Stimulated activated CD4-positive, alpha-beta T cell treated with anti-CD3 and anti-CD28 coated beads, Interleukin-4, amount 100 ng/mL, for 24 hours (primary cell): ENCODE measurements around the gene SLC8A1.

Source experiments
- DNase-seq: peaks from one replicate; pipeline ENCODE4 v3.0.0-alpha.2; 2020

The SLC8A1 gene

GRCh38 chr2:40128796-40129195 lies 323.1 kb downstream of the SLC8A1 start:
- no peak for DNase-seq

DNA sequence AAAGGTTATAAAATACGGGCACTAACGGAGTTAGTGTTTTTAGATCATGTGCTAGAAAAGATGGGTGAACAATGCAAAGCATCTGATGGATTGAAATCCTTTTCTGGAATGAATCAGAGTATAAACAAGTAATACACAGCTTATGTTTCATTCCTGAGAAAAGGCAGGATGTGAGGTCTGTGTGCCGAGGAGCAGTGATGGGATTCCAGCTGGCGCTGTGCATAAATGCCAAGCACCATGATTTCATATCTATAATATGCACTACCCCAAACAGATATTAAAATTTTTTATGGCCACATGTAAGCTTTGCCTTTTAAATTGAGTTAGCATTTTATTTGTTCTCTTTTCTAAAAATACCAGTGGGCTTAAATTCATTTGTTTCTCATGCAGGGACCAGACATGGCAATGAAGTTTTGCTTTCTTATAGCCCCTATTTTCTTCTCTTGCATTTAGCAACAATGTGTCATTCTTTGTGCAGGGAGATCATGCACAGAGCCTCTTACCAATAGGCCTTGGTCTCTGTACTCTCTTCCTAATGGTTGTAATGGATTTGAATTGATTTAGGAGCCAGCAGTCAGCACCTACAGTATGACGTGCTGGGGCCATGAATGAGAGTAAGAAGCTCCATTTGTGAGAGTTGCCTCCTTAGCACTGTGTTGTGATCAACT lies 323.9 kb downstream of the SLC8A1 start:
- DNase-seq = no peak

GRCh38 chr2:40127146-40127545 lies 324.7 kb downstream of the SLC8A1 start:
- no peak for DNase-seq

- DNase-seq = no peak
Observed at GRCh38 chr2:40126006-40126405, 325.9 kb downstream of the SLC8A1 start.

DNA sequence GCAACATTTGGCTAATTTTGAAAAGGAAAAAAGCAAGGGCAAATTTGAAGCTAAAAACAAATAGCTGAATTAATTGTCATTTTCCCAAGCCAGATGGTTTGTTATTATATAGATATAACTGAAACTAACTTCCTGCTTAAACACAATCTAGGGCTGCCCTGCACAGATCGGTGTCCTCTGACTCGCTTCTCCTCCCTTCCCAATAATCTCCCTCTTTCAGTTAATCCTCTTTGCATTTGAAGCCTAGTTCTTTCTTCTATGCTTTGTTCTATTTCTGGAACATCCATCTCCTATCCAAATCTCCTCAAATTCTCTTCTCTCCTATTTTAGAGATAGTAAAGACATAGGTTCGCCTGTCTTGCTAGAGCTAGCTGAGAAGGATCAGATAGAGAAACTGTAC lies 328.1 kb downstream of the SLC8A1 start:
- no peak for DNase-seq

DNA sequence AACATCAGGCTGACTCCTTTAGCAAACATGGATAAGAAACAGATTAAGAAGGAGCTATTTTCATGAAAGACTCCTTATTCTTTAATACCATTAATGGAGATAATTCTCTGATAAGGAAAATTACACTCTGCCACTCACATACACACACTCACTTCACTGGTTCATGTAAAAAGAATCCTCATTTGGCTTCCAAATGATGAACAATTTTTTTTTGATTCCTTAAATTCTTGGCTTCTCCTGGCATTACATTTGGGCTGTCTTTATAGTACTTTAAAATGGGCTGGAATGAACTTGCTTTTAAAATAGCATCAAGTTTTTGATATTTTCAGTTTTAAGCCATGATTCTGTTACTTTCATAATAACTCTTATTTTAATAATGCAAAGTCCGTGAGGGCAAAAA lies 328.6 kb downstream of the SLC8A1 start:
- DNase-seq = no peak

DNA sequence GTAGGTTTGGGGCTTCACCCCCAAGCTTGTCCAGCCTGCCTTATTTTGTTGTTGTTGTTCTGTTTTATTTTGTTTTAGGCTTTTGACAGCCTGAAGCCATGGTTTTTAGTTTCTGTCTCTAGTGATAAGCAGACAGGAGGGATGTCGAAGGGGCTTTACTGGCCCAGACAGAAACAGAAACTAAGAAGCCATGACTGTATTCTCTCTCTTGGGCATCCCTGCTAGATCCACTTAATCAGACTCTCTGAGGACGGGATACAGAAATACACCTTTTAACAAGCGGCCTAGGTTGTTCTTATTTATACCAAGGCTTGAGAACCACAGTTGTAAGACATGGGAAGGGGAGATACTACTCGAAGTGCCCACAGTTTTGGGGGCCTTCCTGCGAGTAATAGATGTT lies 330.9 kb downstream of the SLC8A1 start:
- DNase-seq = no peak

- DNase-seq = no peak
Observed at GRCh38 chr2:40120026-40120425, 331.9 kb downstream of the SLC8A1 start.

GRCh38 chr2:40118622-40119021 lies 333.3 kb downstream of the SLC8A1 start:
- DNase-seq = no peak

DNA sequence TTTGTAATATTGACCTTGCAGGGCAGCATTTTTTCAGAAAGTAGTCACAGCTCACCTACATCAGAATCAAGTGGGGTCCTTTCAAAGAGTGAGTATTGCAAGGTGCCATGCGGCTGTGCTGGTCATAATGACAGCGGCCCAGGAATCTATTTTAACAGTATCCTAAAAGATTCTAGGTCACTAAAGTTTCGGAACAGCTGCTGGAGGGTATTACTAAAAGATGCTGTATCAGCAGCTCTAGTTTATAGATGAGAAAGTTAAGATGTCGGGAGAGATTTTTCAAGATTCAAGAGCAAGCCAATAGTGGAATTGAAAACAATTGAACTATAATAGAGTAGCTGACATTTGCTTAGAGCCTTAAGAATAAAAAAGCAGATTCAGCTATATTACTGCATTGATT lies 336.0 kb downstream of the SLC8A1 start:
- DNase-seq = no peak

- DNase-seq = no peak
Observed at GRCh38 chr2:40115348-40115747, 336.5 kb downstream of the SLC8A1 start.

- DNase-seq = no peak
Observed at GRCh38 chr2:40113997-40114396, 337.9 kb downstream of the SLC8A1 start.

DNA sequence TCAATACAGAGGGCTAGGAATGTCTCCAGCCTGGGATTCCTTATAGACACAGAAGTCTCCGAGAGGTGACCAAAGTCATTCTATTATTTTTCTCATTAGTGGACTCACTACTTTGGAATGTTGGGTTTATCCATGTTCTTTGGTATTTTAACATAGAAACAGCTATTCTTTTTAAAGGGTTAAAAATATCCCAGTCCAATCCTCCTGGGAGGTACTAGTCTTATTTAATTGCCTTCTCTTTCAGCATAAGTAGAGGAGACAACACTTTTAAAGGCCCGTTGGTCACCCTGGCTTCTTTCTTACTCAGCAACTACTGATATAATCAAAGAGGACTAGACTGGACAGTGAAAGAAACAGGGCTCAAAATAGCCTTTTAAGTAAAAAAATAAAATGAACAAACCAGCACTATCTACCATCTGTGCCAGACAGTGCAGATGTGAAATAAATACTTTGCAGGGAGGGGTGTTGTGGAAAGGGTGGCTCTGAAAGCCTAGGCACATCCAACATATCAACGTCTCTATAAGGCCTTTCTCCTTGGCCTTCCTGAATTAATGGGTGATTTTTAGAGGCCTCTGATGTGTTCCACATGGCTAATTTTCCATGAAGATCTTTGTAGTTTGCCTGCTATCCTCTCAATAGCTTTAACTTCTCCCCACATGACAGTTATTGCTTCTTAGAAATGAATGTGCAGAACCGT lies 338.5 kb downstream of the SLC8A1 start:
- no peak for DNase-seq

GRCh38 chr2:40109381-40109780 lies 342.5 kb downstream of the SLC8A1 start:
- DNase-seq = no peak

GRCh38 chr2:40108851-40109250 lies 343.0 kb downstream of the SLC8A1 start:
- no peak for DNase-seq

DNA sequence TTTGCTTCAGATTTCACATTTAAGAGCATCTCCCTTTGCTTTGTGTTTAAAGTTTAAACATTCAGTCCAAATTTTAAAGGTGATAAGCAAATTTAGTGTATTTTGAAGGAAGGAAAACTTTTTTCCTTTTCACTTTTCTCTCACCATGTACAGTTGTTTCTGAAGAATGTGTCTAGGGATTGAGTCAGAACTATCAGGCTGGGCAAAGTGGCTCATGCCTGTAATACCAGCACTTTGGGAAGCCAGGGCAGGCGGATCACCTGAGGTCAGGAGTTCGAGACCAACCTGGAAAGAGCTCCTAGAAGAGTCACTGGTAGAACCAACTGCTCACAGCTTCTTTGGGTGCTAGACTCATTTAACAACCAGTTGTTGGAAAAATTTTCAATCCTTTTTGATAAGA lies 345.8 kb downstream of the SLC8A1 start:
- no peak for DNase-seq

DNA sequence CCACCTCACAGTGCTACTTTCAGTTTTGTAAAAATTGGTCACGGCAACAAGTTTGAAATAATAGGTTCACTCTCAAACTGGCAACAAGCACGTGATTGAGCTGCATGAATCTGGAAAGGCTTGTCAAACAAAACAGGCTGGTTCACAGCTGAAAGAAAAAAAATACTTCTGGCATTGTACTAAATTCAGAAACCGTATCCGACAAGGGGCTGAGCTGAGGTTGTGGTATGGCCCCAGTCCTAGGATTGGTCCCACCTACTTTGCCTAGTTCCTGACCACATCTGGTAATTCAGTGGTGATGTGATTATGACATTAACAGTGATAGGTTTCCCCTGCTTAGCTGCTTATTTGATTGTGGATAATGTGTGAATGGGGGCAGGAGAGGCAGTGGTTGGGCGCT lies 346.3 kb downstream of the SLC8A1 start:
- DNase-seq = no peak

DNA sequence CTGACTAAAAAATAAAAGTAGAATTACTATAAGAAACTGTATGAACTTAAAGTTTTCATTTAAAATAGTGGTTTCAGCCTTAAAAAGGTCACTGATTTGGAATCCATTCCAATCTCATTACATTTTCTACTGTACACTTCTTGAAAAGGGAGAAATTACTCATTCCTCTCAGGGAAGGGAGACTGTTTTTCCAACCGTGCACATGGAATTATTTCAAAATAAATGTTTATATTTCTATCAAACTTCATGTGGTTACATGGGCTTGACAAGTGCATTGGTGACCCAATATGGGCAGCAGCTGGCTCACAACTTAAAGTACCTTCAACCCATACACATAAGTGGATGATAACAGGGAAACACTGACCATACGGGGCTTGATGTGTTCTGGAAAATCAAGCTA lies 348.3 kb downstream of the SLC8A1 start:
- no peak for DNase-seq

- no peak for DNase-seq
Observed at GRCh38 chr2:40103163-40103562, 348.7 kb downstream of the SLC8A1 start.

DNA sequence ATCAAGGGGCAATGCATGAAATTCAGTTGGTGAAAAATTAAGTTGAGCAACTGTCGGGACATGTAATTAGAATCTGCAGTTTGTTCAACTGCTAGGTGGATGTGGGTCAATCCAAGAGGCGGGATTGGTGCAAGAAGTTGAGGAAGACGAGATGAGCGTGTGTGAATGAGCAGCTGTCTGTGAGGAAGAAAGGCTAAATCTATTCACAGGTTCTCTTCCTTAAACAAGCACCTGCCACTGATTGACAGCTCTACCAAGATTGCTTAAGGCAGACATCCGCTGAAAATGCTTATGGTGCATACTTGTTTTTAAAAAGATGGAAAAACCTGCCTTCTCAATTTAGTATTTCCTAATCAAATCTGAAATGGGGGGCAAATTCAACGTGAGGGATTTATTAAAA lies 349.4 kb downstream of the SLC8A1 start:
- no peak for DNase-seq

DNA sequence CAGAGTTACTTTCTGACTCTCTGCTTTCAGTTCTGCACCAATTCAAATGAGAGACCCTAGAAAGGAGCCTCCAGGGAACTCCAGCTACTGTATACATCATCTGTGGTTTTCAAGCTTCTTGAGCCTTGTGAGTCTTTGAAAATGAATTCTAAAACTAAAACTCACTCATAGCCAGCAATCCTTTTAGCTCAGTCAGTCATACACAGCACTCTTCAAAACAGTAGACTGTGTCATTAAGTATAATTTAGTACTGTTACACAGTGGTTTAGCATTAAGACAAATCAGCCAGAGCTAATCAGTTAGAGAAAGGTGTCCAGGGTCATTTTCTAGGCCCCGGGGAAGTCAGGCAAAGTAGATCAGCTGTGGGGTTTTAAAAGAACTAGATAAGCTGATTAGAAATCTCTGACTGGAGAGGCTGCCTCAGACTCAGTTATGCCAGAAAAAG lies 350.7 kb downstream of the SLC8A1 start:
- DNase-seq = no peak

DNA sequence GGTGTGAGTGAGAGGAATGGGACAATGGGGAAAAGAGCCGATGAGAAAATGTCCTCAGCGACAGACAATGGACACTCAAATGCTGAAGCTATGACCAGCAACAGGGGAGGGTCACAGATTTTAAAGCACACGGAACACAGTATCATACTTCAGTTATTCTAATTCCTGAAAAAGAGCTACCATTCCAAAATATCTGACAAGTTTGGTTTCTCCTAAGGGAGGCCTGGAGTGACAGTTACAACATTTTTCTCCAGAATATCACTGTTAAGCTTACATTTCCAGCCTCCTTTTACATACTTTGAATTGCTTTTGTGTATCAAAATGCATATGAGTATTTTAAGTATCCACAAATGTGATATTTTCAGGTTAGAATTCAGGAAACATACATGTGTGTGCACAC lies 351.2 kb downstream of the SLC8A1 start:
- no peak for DNase-seq

DNA sequence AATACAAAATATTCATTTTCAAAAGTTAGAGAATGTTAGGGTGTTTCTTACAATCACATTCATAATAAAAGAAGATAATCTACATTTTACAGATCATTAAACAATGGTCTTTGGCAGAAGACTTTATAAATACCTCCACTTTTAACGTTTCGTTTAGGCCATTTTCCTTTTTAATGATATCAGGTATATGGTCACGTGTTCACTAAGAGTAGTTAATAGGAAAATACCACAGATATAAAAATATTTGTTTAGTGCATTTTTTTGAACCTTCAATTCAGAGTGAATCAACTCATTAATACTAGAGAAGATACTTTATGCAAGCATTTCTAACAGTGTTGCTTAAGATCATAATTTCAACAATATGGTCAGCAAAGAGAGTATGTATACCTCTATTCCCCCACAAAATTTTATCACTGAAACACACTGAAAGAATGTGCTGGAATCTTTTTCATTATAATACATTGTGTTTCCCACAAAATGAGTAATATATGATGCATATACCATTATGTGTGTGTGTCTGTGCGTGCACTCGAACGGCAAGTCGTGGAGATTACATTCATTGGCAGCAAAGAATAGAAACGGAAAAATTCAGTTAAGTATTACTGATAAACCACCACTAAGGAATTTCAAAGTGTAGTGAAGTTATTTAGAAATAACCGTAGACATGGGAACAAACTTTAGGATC lies 353.0 kb downstream of the SLC8A1 start:
- DNase-seq = no peak

DNA sequence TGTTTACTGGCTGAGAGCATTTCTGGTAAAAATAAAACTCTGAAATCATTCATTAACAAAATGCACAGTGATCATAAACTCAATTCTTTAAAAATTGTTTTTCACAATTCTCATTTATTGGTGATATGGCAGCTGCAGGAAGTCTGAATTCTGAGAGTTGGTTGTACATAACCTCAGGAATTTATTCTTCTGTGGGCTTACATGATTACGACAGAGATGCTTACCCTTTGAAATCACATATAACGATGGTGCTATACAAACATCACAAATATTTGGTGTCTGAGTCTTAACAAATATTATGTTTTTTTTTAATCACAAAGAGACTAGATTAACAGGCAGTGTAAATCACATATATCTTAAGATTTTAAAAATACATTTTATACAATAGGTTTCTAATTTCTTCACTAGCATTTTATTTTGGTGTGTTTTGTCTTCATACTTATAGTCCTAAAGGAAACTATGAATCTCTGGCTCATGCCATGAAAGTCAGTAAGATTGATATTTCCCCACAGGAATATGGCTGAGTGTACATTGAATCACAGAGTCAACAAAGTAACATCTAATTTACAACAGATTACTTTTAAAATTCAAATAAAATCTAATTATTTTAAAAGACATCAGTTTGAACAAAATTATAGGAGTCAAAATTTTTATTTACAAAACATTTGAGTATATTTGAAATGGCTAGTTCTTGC lies 354.1 kb downstream of the SLC8A1 start:
- no peak for DNase-seq
